HL-60 (cell line): ENCODE results near the gene LSM4.
A peak's percentile ranks its signal among the peaks of the same experiment; 100 is the strongest.
"Not testable (repeated sequence)": the region's sequence is repeated elsewhere in the genome, so short reads cannot be mapped to it uniquely, and the experiment has no call there.

Experiments
- DNase-seq, 2 experiments: peaks; one replicate each; pipeline ENCODE4 v3.0.0-alpha.2; 2010 to 2020; ENCODE audit warnings: low read depth in 1 of 2, low spot score in 1 of 2
- H3K27ac ChIP-seq: fragments of 250-450 bp; sonication (Bioruptor Pico); replicated peaks from 2 replicates; pipeline ENCODE4 v1.5.1; 2020; ENCODE audit warnings: mild to moderate bottlenecking, moderate library complexity
- H3K27me3 ChIP-seq: fragments of 250-450 bp; sonication (Bioruptor Pico); 2 replicates; pipeline ENCODE4 v1.5.1; 2021; ENCODE audit warnings: mild to moderate bottlenecking, moderate library complexity; ENCODE audit not compliant: insufficient read depth, poor library complexity, severe bottlenecking
- H3K4me3 ChIP-seq: replicated peaks from 2 replicates; pipeline ENCODE4 v1.5.1; 2011; ENCODE audit warnings: mild to moderate bottlenecking, control low read depth, low read length; ENCODE audit not compliant: insufficient read depth
- CTCF ChIP-seq: IDR thresholded peaks from one replicate; pipeline ENCODE4 v1.5.1; 2011; ENCODE audit warnings: low read length, control low read depth, inconsistent platforms; ENCODE audit not compliant: insufficient read depth
- GABPA ChIP-seq: IDR thresholded peaks from 2 replicates; pipeline ENCODE4 v1.6.1; 2012; ENCODE audit warnings: low read depth
- POLR2AphosphoS5 ChIP-seq: IDR thresholded peaks from 2 replicates; pipeline ENCODE4 v1.6.1; 2012; ENCODE audit warnings: low read depth
- SPI1 ChIP-seq: IDR thresholded peaks from 2 replicates; pipeline ENCODE4 v1.6.1; 2012; ENCODE audit warnings: low read depth, mild to moderate bottlenecking, borderline replicate concordance
- TF ChIP-seq, protein P1 (sequence below): IDR thresholded peaks from 2 replicates; pipeline ENCODE4 v1.6.1; 2012; ENCODE audit warnings: low read depth; ENCODE audit not compliant: insufficient replicate concordance

The LSM4 gene

DNA sequence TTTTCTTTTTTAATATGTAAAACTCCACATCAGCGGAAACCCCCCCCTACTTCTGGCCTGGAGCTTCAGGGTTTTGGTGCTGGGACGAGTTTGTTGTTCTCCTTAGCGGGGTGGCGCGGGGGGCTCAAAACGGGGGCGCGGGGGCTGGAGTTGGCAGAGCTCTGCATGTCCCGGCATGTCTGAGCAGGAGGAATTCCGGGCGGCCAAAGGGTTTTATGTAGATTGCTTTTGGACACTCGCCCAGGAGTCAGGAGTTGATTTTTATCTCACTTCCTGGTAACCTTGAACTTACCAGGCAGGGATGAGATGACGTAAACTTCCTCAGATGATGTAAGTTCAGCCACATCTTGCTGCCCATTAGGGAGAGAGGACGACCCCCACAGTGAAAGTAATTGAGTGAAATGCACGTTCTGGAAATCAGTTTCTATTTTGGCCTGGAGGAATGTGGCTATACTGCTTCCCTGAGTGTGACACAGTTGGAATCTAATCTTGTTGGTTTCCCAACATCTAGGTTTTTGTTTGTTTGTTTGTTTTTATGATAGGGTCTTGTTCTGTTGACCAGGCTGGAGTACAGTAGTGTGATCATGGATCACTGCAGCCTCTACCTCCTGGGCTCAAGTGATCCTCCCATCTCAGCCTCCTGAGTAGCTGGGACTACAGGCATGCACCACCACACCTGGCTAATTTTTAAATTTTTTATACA, 42.1 kb upstream of the LSM4 start:
- H3K27ac ChIP-seq: peak overlapping the region; percentile 31
- TF ChIP-seq GABPA (no peak), CTCF (no peak), SPI1 (no peak), POLR2AphosphoS5 (no peak)
- DNase-seq: peak in 1 of 2 experiments; percentile 34

GRCh38 chr19:18364277-18364825, 41.5 kb upstream of the LSM4 start:
- DNase-seq, H3K27me3 ChIP-seq, H3K4me3 ChIP-seq: not testable (repeated sequence)
- peak overlapping the region; percentile 31 for H3K27ac ChIP-seq

More for the DNA sequence above, 42.1 kb upstream of the LSM4 start:
- no peak overlapping the region for H3K4me3 ChIP-seq
- H3K27me3 ChIP-seq: no peaks in the 10 kb centered on the region

DNA sequence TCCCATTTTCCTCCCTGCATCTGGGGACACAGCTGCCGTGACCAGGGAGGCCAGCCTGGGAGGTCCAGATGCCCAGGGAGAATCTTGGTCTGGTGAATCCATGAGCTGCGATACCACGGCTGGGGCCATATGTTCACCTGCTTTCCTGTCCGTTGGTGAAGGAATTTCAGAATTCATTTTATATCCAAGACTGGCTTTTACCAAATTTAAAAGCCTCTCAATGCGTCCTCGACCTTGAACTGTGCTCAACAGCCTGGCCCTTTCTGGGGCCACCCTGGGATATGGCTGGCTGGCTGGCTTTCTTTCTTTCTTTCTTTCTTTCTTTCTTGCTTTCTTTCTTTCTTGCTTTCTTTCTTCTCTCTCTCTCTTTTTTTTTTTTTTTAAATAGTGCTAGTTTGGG, 40.9 kb upstream of the LSM4 start:
- no peak overlapping the region for H3K4me3 ChIP-seq
- TF ChIP-seq POLR2AphosphoS5 (no peak), SPI1 (no peak), CTCF (no peak), GABPA (no peak)
- TF ChIP-seq, protein P1, sequence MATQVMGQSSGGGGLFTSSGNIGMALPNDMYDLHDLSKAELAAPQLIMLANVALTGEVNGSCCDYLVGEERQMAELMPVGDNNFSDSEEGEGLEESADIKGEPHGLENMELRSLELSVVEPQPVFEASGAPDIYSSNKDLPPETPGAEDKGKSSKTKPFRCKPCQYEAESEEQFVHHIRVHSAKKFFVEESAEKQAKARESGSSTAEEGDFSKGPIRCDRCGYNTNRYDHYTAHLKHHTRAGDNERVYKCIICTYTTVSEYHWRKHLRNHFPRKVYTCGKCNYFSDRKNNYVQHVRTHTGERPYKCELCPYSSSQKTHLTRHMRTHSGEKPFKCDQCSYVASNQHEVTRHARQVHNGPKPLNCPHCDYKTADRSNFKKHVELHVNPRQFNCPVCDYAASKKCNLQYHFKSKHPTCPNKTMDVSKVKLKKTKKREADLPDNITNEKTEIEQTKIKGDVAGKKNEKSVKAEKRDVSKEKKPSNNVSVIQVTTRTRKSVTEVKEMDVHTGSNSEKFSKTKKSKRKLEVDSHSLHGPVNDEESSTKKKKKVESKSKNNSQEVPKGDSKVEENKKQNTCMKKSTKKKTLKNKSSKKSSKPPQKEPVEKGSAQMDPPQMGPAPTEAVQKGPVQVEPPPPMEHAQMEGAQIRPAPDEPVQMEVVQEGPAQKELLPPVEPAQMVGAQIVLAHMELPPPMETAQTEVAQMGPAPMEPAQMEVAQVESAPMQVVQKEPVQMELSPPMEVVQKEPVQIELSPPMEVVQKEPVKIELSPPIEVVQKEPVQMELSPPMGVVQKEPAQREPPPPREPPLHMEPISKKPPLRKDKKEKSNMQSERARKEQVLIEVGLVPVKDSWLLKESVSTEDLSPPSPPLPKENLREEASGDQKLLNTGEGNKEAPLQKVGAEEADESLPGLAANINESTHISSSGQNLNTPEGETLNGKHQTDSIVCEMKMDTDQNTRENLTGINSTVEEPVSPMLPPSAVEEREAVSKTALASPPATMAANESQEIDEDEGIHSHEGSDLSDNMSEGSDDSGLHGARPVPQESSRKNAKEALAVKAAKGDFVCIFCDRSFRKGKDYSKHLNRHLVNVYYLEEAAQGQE: no peak
- H3K27me3 ChIP-seq: no peaks in the 10 kb centered on the region
- no peak overlapping the region for H3K27ac ChIP-seq
- no peak for DNase-seq

DNA sequence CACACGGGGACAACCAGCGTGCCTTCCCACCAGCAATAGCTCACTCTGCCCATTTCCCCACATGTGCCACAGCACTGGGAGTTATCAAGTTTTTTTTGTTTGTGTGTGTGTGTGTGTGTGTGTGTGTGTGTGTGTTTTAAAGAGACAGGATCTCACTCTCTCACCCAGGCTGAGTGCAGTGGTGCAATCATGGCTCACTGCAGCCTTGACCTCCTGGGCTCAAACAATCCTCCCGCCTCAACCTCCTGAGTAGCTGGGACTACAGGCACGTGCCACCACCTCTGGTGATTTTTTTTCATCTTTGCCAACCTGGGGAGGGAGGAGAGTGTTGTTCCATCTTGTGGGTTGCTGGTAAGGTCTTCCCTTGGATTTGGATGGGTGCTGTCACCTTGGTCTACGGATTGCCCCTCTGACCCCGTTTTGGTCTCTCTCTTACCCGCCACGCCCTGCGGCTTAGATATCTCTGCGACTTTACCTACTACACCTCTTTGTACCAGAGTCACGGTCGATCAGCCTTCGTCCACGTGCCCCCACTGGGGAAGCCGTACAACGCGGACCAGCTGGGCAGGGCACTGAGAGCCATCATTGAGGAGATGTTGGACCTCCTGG, 40.2 kb upstream of the LSM4 start:
- no peak for TF ChIP-seq GABPA
- TF ChIP-seq CTCF: no peak
- TF ChIP-seq, protein P1: no peak
- no peak for TF ChIP-seq POLR2AphosphoS5
- TF ChIP-seq SPI1: no peak
- Histone ChIP-seq H3K4me3 (no peak overlapping the region), H3K27ac (no peak overlapping the region), H3K27me3 (no peaks in the 10 kb centered on the region)
- no peak for DNase-seq
